ENCODE data around the gene ATXN2. TPM values are rescaled to one million over a fixed set of nuclear protein-coding genes. Genes with fewer than 3 reads are reported as not detected.

Gene ATXN2
- polyA plus RNA-seq, 3 donors from 2014 or later = 7.1 to 31.3 (median 12.3) TPM

DNA sequence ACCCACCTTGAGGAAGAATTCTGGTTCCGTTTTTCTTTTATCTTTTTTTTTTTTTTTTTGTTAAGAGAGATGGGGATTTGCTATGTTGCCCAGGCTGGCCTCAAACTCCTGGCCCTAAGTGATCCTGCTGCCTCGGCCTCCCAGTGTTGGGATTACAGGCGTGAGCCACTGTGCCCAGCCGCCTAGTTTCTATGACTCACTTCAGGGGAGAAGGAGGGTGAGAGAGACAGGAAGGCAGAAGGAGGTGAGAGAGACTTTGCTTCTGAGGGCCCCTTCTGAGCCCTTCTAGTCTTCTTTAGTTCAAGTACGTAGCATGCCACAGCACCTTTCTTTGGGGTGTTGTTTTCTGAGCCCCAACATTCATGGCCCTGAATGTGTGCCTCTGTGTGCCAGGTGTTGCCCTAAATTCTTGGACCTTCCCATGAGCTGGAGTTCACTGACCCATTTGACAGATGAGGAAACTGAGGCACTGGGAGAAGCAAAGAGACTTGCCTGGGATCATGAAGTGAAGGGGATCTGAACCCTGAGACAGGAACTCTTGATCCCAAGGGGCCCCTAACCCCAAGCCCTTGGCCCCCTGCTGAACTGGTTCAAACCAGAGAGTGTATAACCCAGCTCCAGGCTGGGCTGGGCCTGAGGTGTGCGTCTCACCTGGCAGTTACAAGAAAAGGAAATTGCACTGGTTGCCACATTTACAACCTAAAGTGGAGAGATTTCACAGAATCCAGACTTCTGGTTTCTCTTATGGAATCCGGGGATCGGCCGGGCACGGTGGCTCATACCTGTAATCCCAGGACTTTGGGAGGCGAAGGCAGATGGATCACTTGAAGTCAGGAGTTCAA is 172.6 kb downstream of the ATXN2 start:
- Mint-ChIP-seq H3K4me1 (peaks cover 71 to 78% of the 10 kb centered on the region in 2 donors), H3K27ac (peak overlapping the region; percentile 94 to 100 (median 98)), H3K9me3 (no peaks in the 10 kb centered on the region), H3K4me3 (peak overlapping the region; percentile 60 to 78 (median 76)), H3K27me3 (ENCODE audit: low read depth in 3 of 3) (peaks cover 9 to 19% (median 19%) of the 10 kb centered on the region in 3 donors), H3K36me3 (no peaks in the 10 kb centered on the region)
- DNase-seq = peak in 1 of 3 donors; percentile 44

DNA sequence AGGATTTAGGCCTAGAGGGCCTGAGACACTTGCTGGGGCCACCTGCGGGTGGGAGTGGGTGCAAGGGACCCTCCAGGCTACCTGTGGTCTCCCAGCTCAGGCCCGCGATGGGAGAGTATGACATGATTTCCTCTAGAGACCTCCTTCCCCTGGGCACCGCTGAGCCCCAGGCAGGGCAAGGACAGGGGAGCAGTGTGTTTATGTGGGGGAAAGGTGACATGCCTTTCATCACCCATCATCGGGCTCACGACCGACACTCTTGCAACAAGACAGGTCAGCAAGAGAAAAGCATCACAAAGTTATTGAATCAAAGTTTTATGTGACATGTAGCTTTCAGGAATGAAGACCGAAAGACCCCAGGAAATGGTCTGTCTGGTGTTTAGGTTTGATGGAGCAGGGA is 173.5 kb downstream of the ATXN2 start:
- H3K36me3 Mint-ChIP-seq = peaks cover 0 to 3% (median 0%) of the 10 kb centered on the region in 3 donors
- H3K27ac Mint-ChIP-seq = peak overlapping the region; percentile 94 to 100 (median 98)
- H3K4me3 Mint-ChIP-seq = peak overlapping the region; percentile 60 to 78 (median 76)
- H3K27me3 Mint-ChIP-seq (ENCODE audit: low read depth in 3 of 3) = peaks cover 11 to 19% (median 19%) of the 10 kb centered on the region in 3 donors
- no peak for DNase-seq
- H3K9me3 Mint-ChIP-seq = no peaks in the 10 kb centered on the region
- peaks cover 65 to 72% of the 10 kb centered on the region in 2 donors for H3K4me1 Mint-ChIP-seq

DNA sequence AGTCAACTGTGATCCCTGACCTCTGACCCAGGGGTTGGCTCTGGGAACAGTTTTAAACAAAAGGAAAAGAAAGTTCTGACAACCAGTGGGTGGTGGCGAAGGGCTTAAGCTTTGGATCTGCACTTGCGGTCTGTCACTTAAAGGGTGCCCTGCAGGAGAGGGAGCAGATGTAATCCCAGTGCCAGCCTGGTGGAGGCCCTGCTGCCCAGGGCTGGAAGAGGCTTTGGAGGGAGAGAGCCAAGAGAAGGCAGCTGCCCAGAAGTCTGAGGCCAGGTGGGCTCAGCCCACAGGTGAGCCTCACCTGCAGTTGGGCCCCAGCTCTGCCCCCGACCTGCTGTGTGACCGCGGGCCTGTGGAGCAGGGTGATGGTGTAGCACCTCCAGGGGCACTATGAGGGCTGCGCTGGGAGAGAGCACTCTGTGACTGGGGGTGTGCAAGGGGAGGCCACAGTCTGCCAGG is 174.3 kb downstream of the ATXN2 start:
- no peaks in the 10 kb centered on the region for H3K9me3 Mint-ChIP-seq
- peaks cover 8 to 12% (median 11%) of the 10 kb centered on the region in 3 donors for H3K27me3 Mint-ChIP-seq (ENCODE audit: low read depth in 3 of 3)
- peak overlapping the region; percentile 94 to 100 (median 98) for H3K27ac Mint-ChIP-seq
- H3K36me3 Mint-ChIP-seq = peaks cover 0 to 6% (median 0%) of the 10 kb centered on the region in 3 donors
- H3K4me1 Mint-ChIP-seq = peaks cover 61 to 67% of the 10 kb centered on the region in 2 donors
- no peak for DNase-seq
- peak overlapping the region; percentile 24 to 78 (median 71) for H3K4me3 Mint-ChIP-seq

DNA sequence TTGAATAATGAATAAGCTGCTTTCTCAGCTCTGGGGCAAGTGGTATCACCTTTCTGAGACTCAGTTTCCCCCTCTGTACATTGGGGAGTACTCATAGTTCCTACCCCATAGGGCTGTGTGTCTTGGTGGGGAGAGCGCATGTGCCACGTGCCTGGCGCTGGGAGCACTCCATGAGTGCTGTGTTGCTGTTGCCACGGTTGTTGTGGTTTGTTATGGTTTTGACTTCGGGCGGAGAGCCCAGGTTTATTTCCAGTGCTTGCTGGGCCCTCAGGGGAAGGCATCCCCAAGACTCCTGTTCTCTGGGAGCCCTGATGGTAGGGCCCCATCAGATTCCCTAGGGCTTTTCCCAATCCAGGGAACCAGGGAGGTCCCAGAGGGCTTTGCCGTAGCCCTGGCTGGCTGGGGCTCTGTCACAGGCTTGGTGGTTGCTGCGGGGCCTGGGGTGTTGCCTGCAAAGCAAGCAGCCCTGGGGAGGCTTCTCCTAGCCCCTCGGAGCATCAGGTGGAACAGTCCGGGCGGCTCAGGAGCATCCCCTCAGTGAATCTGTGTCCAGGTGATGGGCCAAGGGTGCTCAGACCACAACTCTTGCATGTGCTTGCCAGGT is 174.8 kb downstream of the ATXN2 start:
- Mint-ChIP-seq H3K36me3 (peaks cover 0 to 6% (median 0%) of the 10 kb centered on the region in 3 donors), H3K9me3 (no peaks in the 10 kb centered on the region), H3K27ac (peak overlapping the region; percentile 94 to 100 (median 98)), H3K4me1 (peaks cover 56 to 64% of the 10 kb centered on the region in 2 donors), H3K4me3 (peak overlapping the region in 4 of 5 donors; percentile 14 to 71 (median 42)), H3K27me3 (ENCODE audit: low read depth in 3 of 3) (peaks cover 4 to 12% (median 8%) of the 10 kb centered on the region in 3 donors)
- DNase-seq = no peak

DNA sequence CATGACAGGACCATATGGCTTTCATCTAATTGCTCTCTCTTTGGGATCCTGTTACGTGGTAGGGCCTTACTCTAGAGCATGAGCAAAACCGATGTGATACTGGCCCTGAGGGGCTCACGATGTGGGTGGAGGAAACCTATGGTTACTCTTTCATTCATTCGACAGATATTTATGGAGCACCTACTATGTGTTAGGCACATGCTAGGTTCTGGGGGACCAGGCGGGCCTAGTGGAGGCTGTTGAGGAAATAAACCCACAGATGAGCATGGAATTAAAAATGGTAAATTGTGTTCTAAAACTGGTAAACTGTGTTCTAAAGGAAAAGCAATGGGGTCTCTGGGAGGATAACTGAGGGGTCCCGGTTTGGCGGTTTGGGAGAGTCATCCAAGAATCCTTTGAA is 178.6 kb downstream of the ATXN2 start:
- DNase-seq = no peak
- Mint-ChIP-seq H3K36me3 (peaks cover 0 to 10% (median 3%) of the 10 kb centered on the region in 3 donors), H3K9me3 (no peaks in the 10 kb centered on the region), H3K4me1 (peaks cover 40 to 41% of the 10 kb centered on the region in 2 donors), H3K27ac (peak overlapping the region; percentile 23 to 69 (median 58)), H3K27me3 (ENCODE audit: low read depth in 3 of 3) (peaks cover 0 to 4% (median 4%) of the 10 kb centered on the region in 3 donors), H3K4me3 (no peak overlapping the region)

DNA sequence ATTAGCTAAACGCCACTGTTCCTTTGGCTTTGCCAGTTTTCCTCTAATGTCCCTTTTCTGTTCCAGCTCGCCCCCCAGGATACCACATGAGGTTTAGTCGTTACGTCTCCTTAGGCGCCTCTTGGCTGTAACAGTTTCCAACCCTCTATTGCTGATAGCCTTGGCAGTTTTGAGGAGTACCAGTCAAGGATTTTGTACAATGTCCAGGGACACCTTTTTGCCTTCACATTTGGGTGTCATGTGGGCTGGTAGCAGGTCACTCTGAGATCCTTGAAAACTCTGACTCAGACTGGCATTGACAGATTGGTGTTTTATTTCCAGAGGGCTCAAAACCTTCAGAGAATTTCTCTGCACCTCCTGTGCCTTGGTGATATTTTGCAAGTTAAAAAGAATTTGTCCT is 179.3 kb downstream of the ATXN2 start:
- peak overlapping the region in 1 of 6 donors; percentile 35 for H3K27ac Mint-ChIP-seq
- H3K4me1 Mint-ChIP-seq = peaks cover 38 to 40% of the 10 kb centered on the region in 2 donors
- H3K9me3 Mint-ChIP-seq = no peaks in the 10 kb centered on the region
- no peak overlapping the region for H3K4me3 Mint-ChIP-seq
- peaks cover 0 to 4% (median 4%) of the 10 kb centered on the region in 3 donors for H3K27me3 Mint-ChIP-seq (ENCODE audit: low read depth in 3 of 3)
- no peak for DNase-seq
- H3K36me3 Mint-ChIP-seq = peaks cover 0 to 10% (median 3%) of the 10 kb centered on the region in 3 donors

DNA sequence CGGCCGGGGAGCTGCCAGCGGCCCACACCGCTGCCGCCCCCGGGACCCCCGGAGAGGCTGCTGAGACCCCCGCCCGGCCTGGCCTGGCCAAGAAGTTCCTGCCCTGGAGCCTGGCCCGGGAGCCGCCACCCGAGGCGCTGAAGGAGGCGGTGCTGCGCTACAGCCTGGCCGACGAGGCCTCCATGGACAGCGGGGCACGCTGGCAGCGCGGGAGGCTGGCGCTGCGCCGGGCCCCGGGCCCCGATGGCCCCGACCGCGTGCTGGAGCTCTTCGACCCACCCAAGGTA is 180.6 kb downstream of the ATXN2 start:
- Mint-ChIP-seq H3K4me3 (no peak overlapping the region), H3K4me1 (peaks cover 43 to 46% of the 10 kb centered on the region in 2 donors), H3K36me3 (peaks cover 0 to 10% (median 3%) of the 10 kb centered on the region in 3 donors), H3K27me3 (ENCODE audit: low read depth in 3 of 3) (peaks cover 0 to 5% (median 4%) of the 10 kb centered on the region in 3 donors), H3K27ac (no peak overlapping the region), H3K9me3 (no peaks in the 10 kb centered on the region)
- DNase-seq = no peak

DNA sequence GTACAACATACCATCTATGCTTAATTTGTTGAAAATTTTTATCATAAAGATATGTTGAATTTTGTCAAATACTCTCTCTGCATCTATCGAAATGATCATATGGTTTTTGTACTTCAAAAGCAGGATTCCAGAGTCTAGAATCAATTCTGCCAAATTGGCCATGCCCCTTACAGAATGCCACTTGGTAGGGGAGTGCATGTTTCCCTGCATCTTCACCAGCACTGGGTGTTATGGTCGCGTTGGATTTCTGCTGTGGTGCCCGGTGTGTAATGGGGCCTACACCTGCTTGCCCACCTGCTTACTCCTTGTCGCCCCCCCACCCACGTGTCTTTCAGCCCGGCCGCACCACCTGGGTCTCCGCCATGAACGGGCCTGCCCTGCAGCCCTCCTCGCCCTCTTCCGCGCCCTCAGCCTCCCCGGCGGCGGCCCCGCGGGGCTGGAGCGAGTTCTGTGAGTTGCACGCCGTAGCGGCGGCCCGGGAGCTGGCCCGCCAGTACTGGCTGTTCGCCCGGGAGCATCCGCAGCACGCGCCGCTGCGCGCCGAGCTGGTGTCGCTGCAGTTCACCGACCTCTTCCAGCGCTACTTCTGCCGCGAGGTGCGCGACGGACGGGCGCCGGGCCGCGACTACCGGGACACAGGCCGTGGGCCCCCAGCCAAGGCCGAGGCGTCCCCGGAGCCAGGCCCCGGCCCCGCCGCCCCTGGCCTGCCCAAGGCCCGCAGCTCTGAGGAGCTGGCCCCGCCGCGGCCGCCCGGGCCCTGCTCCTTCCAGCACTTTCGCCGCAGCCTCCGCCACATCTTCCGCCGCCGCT is 181.1 kb downstream of the ATXN2 start:
- Mint-ChIP-seq H3K27ac (peak overlapping the region in 1 of 6 donors; percentile 16), H3K4me1 (peaks cover 47 to 51% of the 10 kb centered on the region in 2 donors), H3K4me3 (no peak overlapping the region), H3K36me3 (peaks cover 0 to 10% (median 3%) of the 10 kb centered on the region in 3 donors), H3K27me3 (ENCODE audit: low read depth in 3 of 3) (peaks cover 0 to 5% (median 4%) of the 10 kb centered on the region in 3 donors), H3K9me3 (no peaks in the 10 kb centered on the region)
- no peak for DNase-seq

DNA sequence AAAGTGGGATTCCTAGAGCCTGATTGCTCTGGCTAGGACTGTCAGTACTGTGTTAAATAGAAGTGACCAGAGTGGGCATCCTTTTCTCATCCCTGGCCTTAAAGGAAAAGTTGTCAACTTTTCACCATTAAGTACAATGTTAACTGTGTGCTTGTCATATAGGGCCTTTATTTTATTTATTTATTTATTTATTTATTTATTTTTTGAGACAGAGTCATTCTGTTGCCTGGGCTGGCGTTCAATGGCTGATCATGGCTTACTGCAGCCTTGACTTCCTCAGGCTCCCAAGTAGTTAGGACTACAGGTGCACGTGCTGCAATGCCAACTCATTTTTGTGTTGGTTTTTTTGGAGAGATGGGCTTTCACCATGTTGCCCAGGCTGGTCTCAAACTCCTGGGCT is 181.8 kb downstream of the ATXN2 start:
- DNase-seq = no peak
- no peak overlapping the region for H3K4me3 Mint-ChIP-seq
- peaks cover 52 to 58% of the 10 kb centered on the region in 2 donors for H3K4me1 Mint-ChIP-seq
- no peaks in the 10 kb centered on the region for H3K9me3 Mint-ChIP-seq
- peak overlapping the region in 3 of 6 donors; percentile 9 to 88 (median 37) for H3K27ac Mint-ChIP-seq
- peaks cover under 1 to 5% (median 4%) of the 10 kb centered on the region in 3 donors for H3K27me3 Mint-ChIP-seq (ENCODE audit: low read depth in 3 of 3)
- H3K36me3 Mint-ChIP-seq = peaks cover 0 to 10% (median 3%) of the 10 kb centered on the region in 3 donors

DNA sequence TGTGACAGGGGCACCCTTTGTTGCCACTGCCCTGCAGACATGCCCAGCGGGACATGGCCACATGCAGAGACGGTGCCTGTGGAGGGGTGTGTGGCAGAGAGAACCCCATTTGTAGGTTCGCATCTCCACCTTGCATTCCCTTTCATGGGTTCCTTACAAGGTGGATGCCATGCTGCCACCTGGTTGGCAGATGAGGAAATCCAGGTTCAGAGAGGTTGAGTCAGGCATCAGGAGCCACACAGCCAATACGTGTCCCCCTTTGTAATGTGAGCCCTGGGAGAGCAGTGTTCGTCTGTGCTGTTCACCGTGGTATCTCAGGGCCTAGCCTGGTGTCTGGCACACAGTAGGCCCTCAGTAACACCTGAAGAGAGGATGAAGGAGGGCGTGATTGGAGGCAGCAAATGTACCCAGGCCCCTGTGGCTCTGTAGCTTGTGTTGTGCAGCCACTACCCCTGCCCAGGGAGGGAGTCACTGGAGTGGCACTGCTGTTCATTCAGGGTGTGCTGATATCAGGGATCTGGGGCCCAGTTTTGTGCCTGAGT is 184.3 kb downstream of the ATXN2 start:
- peaks cover 0 to 3% (median 3%) of the 10 kb centered on the region in 3 donors for H3K27me3 Mint-ChIP-seq (ENCODE audit: low read depth in 3 of 3)
- DNase-seq = no peak
- peak overlapping the region; percentile 75 to 98 (median 88) for H3K27ac Mint-ChIP-seq
- peaks cover 0 to 4% (median 3%) of the 10 kb centered on the region in 3 donors for H3K36me3 Mint-ChIP-seq
- H3K4me3 Mint-ChIP-seq = peak overlapping the region in 2 of 5 donors; percentile 7 to 19
- H3K9me3 Mint-ChIP-seq = no peaks in the 10 kb centered on the region
- peaks cover 68 to 76% of the 10 kb centered on the region in 2 donors for H3K4me1 Mint-ChIP-seq

DNA sequence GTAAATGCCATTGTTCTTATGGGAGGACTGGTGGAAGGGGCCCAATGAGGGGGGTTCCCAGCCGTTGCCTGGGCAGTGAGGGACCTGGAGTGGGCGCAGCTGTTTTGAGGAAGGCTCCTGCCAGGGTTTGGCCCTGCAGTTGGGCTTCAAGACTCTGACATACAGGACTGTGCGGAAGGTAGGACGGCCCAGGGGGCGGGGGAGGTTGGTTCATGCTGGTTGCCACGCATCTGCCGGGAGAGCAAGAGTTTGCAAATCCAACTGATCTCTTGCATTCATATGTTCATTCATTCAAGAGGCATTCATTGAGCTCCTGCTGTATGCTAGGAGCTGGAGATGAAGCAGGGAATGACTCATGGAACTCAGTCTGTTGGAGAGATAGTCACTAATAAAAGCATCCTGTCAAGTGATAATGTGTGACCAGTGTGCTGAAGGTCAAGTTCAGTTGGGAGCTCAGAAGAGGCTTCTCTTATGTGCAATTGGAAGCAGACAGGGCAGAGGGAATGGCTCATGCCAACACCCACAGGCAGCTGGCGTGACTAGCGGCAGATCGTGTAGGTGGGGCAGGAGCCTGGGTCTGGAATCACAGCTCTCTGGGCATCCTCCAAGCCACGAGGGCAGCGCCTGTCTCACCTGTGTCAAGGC is 185.6 kb downstream of the ATXN2 start:
- no peak for DNase-seq
- Mint-ChIP-seq H3K27me3 (ENCODE audit: low read depth in 3 of 3) (peaks cover 1 to 3% (median 1%) of the 10 kb centered on the region in 3 donors), H3K9me3 (no peaks in the 10 kb centered on the region), H3K4me1 (peaks cover 78 to 88% of the 10 kb centered on the region in 2 donors), H3K4me3 (peak overlapping the region; percentile 2 to 79 (median 65)), H3K27ac (peak overlapping the region; percentile 89 to 98 (median 92)), H3K36me3 (peaks cover 0 to 4% (median 3%) of the 10 kb centered on the region in 3 donors)

DNA sequence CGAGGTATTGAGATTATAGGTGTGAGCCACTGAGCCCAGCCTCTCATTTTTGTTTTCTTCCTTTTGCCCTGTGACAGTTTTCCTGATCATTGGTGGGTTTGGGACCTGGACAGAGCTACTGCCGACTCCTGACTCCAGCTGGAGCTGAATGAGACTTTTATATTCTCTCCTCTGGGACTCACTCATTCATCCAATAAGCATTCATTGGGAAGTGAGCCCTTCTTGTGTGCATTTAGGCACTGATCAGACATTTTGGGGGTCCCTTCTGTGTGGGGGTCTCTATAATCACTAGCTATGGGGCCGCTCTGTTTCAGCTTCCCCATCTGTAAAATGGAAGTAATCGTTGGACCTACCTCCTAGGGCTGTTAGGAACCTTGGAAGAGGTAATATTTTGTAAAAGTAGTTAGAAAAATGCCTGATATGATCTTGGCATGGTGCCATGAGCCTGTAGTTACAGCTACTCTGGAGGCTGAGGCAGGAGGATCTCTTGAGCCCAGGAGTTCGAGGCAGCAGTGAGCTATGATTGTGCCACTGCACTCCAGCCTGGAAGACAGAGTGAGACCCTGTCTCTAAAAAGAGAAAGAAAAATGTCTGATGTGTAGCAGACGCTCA is 186.2 kb downstream of the ATXN2 start:
- no peak for DNase-seq
- peaks cover 0 to 4% (median 3%) of the 10 kb centered on the region in 3 donors for H3K36me3 Mint-ChIP-seq
- peaks cover 84 to 94% of the 10 kb centered on the region in 2 donors for H3K4me1 Mint-ChIP-seq
- peaks cover 1 to 3% (median 1%) of the 10 kb centered on the region in 3 donors for H3K27me3 Mint-ChIP-seq (ENCODE audit: low read depth in 3 of 3)
- no peaks in the 10 kb centered on the region for H3K9me3 Mint-ChIP-seq
- peak overlapping the region; percentile 89 to 98 (median 92) for H3K27ac Mint-ChIP-seq
- peak overlapping the region; percentile 58 to 85 (median 79) for H3K4me3 Mint-ChIP-seq

Measured in immature natural killer cell (primary cell).